ENCODE results near the gene SNX20. TPM values are rescaled to one million over a fixed set of nuclear protein-coding genes. Genes with fewer than 3 reads are reported as not detected.

Gene SNX20
- total and polyA plus RNA-seq, 2 of the 13 experiments (the other 11 are each of a cell fraction or from before 2014, with no cell fraction given): not detected

DNA sequence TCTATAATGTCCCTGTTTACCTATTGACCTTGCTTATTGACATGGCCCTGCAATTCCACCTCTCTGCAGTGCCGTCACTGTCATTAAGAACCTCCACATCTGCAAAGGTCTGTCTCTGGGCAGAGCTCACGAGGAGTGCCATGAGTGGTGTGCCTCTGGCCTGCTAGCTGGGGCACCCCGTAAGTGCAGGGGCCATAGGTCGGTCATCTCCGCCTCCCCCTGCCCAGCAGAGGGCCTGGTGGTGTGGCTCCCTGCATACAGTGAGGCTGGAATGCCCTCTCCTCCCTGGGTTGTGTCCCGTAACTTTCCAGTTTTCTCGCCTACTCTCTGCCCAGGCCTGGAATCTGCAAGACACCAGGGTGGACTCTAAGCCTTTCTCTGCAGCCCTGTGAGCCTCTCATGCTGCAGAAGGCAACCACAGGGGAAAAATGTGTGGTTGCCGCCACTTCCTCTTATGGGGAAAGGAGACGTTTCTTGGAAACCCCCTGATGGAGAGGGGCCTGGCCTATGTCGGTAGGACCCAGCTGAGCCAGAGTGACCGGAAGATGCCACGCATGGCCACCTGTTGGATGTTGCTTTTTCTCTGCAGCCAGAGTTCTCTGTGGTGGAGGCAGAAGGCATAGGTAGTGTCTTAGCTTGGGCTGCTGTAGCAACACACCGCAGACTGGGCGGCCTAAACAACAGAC lies 2.7 kb upstream of the SNX20 start (continued):
- TF ChIP-seq NFAT5 (CRISPR knock-in tag; IDR thresholded peaks at IDR 0.05): no peak
- peak; percentile 81; the same call in 1 of the 2 replicates for TF ChIP-seq ZNF292 (CRISPR knock-in tag; IDR thresholded peaks at IDR 0.05; ENCODE audit: borderline replicate concordance, low read depth)
- no peak for TF ChIP-seq ASH2L (IDR thresholded peaks at IDR 0.05; ENCODE audit: insufficient read length, low read depth, low read length)
- TF ChIP-seq, protein P1, sequence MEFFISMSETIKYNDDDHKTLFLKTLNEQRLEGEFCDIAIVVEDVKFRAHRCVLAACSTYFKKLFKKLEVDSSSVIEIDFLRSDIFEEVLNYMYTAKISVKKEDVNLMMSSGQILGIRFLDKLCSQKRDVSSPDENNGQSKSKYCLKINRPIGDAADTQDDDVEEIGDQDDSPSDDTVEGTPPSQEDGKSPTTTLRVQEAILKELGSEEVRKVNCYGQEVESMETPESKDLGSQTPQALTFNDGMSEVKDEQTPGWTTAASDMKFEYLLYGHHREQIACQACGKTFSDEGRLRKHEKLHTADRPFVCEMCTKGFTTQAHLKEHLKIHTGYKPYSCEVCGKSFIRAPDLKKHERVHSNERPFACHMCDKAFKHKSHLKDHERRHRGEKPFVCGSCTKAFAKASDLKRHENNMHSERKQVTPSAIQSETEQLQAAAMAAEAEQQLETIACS (CRISPR knock-in tag; IDR thresholded peaks at IDR 0.05): no peak
- no peak for TF ChIP-seq ONECUT2 (CRISPR knock-in tag; IDR thresholded peaks at IDR 0.05)
- TF ChIP-seq, protein P2, sequence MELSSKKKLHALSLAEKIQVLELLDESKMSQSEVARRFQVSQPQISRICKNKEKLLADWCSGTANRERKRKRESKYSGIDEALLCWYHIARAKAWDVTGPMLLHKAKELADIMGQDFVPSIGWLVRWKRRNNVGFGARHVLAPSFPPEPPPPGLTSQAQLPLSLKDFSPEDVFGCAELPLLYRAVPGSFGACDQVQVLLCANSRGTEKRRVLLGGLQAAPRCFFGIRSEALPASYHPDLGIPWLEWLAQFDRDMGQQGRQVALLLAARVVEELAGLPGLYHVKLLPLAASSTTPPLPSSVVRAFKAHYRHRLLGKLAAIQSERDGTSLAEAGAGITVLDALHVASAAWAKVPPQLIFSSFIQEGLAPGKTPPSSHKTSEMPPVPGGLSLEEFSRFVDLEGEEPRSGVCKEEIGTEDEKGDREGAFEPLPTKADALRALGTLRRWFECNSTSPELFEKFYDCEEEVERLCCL (CRISPR knock-in tag; IDR thresholded peaks at IDR 0.05; ENCODE audit: borderline replicate concordance): no peak
- TF ChIP-seq EHMT2 (IDR thresholded peaks at IDR 0.05; ENCODE audit: borderline replicate concordance, low read depth, low read length): no peak
- TF ChIP-seq ZNF687 (CRISPR knock-in tag; IDR thresholded peaks at IDR 0.05): peak; percentile 46
- no peak for TF ChIP-seq PPARG (CRISPR knock-in tag; conservative IDR thresholded peaks at IDR 0.05)
- no peak for TF ChIP-seq MAF1 (CRISPR knock-in tag; IDR thresholded peaks at IDR 0.05; ENCODE audit: borderline replicate concordance)
- no peak for TF ChIP-seq ZBTB49 (CRISPR knock-in tag; IDR thresholded peaks at IDR 0.05; ENCODE audit: borderline replicate concordance)
- TF ChIP-seq, protein P3, sequence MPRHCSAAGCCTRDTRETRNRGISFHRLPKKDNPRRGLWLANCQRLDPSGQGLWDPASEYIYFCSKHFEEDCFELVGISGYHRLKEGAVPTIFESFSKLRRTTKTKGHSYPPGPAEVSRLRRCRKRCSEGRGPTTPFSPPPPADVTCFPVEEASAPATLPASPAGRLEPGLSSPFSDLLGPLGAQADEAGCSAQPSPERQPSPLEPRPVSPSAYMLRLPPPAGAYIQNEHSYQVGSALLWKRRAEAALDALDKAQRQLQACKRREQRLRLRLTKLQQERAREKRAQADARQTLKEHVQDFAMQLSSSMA (CRISPR knock-in tag; IDR thresholded peaks at IDR 0.05): no peak

All from HepG2 (cell line).